ENCODE measurements around the gene SLC17A9. TPM values are rescaled to one million over a fixed set of nuclear protein-coding genes. Genes with fewer than 3 reads are reported as not detected.

Gene SLC17A9
- total and polyA plus RNA-seq, 2 experiments from 2014 or later = 11.1 to 23.2 TPM

- H3K36me3 ChIP-seq (ENCODE audit: low read depth) = no peaks in the 10 kb centered on the region
- H3K9me3 ChIP-seq (ENCODE audit: low read depth) = no peaks in the 10 kb centered on the region
- peak overlapping the region; percentile 76 for H2AFZ ChIP-seq
- peak overlapping the region; percentile 93 for H3K27ac ChIP-seq
- TF ChIP-seq EZH2phosphoT487 (IDR thresholded peaks at IDR 0.05; ENCODE audit: insufficient read depth, low read depth) = no peak
- WGBS, 2 experiments (ENCODE audit: low coverage in 1 of 2, low lambda C conversion rate in 2 of 2, missing lambda C conversion rate in 2 of 2) = 7 to 11% methylated on average over 27 to 31 of the region's 32 CpGs
- DNase-seq = peak; percentile 92
- H3K4me2 ChIP-seq (ENCODE audit: unreplicated experiment) = peak overlapping the region; percentile 82
- H3K4me3 ChIP-seq = peak overlapping the region; percentile 73
- H4K20me1 ChIP-seq (ENCODE audit: insufficient read depth) = no peaks in the 10 kb centered on the region
- peaks cover 43% of the 10 kb centered on the region for H3K79me2 ChIP-seq (ENCODE audit: insufficient read depth)
- no peaks in the 10 kb centered on the region for H3F3A ChIP-seq (ENCODE audit: insufficient read depth)
- H3K27me3 ChIP-seq (replicated peaks; ENCODE audit: insufficient read depth) = no peaks in the 10 kb centered on the region
- H3K4me1 ChIP-seq (ENCODE audit: insufficient read depth) = peaks cover 7% of the 10 kb centered on the region; the same call in 1 of the 2 replicates
- H3K9me2 ChIP-seq (ENCODE audit: insufficient read depth) = no peaks in the 10 kb centered on the region
- in situ Hi-C loops (cut with MboI) = no loop called here
- peak overlapping the region; percentile 93 for H3K9ac ChIP-seq
These were observed 1.6 kb downstream of the SLC17A9 start for GRCh38 chr20:62953839-62954703.

- Histone ChIP-seq H3K79me2 (ENCODE audit: insufficient read depth) (peaks cover 35% of the 10 kb centered on the region), H3K9ac (no peak overlapping the region), H3F3A (ENCODE audit: insufficient read depth) (no peaks in the 10 kb centered on the region), H4K20me1 (ENCODE audit: insufficient read depth) (no peaks in the 10 kb centered on the region), H2AFZ (no peak overlapping the region), H3K4me2 (ENCODE audit: unreplicated experiment) (no peak overlapping the region), H3K9me3 (ENCODE audit: low read depth) (no peaks in the 10 kb centered on the region), H3K27ac (no peak overlapping the region), H3K4me1 (ENCODE audit: insufficient read depth) (peaks cover 7% of the 10 kb centered on the region; the same call in 1 of the 2 replicates), H3K27me3 (replicated peaks; ENCODE audit: insufficient read depth) (no peaks in the 10 kb centered on the region), H3K4me3 (no peak overlapping the region), H3K36me3 (ENCODE audit: low read depth) (no peaks in the 10 kb centered on the region), H3K9me2 (ENCODE audit: insufficient read depth) (no peaks in the 10 kb centered on the region)
- in situ Hi-C loops (cut with MboI) = no loop called here
- WGBS, 2 experiments (ENCODE audit: low coverage in 1 of 2, low lambda C conversion rate in 2 of 2, missing lambda C conversion rate in 2 of 2) = 85 to 86% methylated on average over 23 of the region's 23 CpGs
- TF ChIP-seq EZH2 (IDR thresholded peaks at IDR 0.05; ENCODE audit: insufficient read depth, poor library complexity, severe bottlenecking) (no peak), EZH2phosphoT487 (IDR thresholded peaks at IDR 0.05; ENCODE audit: insufficient read depth, low read depth) (no peak)
- no peak for DNase-seq
These were observed 3.2 kb downstream of the SLC17A9 start for GRCh38 chr20:62955519-62956386.

GRCh38 chr20:62956387-62957135, 4.1 kb downstream of the SLC17A9 start:
- H4K20me1 ChIP-seq (ENCODE audit: insufficient read depth) = no peaks in the 10 kb centered on the region

More at GRCh38 chr20:62956387-62957135, 4.1 kb downstream of the SLC17A9 start:
- TF ChIP-seq EZH2phosphoT487 (IDR thresholded peaks at IDR 0.05; ENCODE audit: insufficient read depth, low read depth) (no peak), EZH2 (IDR thresholded peaks at IDR 0.05; ENCODE audit: insufficient read depth, poor library complexity, severe bottlenecking) (no peak)
- Histone ChIP-seq H3K9ac (no peak overlapping the region), H3K27me3 (replicated peaks; ENCODE audit: insufficient read depth) (no peaks in the 10 kb centered on the region), H3K36me3 (ENCODE audit: low read depth) (no peaks in the 10 kb centered on the region), H3K9me2 (ENCODE audit: insufficient read depth) (no peaks in the 10 kb centered on the region), H3F3A (ENCODE audit: insufficient read depth) (no peaks in the 10 kb centered on the region), H3K9me3 (ENCODE audit: low read depth) (no peaks in the 10 kb centered on the region), H3K27ac (no peak overlapping the region), H3K4me3 (no peak overlapping the region), H2AFZ (no peak overlapping the region), H3K4me2 (ENCODE audit: unreplicated experiment) (no peak overlapping the region), H3K79me2 (ENCODE audit: insufficient read depth) (peaks cover 35% of the 10 kb centered on the region), H3K4me1 (ENCODE audit: insufficient read depth) (peaks cover 7% of the 10 kb centered on the region; the same call in 1 of the 2 replicates)
- no peak for DNase-seq
- 82 to 83% methylated on average over 25 of the region's 25 CpGs for WGBS, 2 experiments (ENCODE audit: low coverage in 1 of 2, low lambda C conversion rate in 2 of 2, missing lambda C conversion rate in 2 of 2)
- in situ Hi-C loops (cut with MboI) = no loop called here
